ENCODE data around the gene MDFIC.

MDFIC gene

GRCh38 chr7:114956702-114957101, 34.8 kb downstream of the MDFIC start:
- no peak for DNase-seq

DNA sequence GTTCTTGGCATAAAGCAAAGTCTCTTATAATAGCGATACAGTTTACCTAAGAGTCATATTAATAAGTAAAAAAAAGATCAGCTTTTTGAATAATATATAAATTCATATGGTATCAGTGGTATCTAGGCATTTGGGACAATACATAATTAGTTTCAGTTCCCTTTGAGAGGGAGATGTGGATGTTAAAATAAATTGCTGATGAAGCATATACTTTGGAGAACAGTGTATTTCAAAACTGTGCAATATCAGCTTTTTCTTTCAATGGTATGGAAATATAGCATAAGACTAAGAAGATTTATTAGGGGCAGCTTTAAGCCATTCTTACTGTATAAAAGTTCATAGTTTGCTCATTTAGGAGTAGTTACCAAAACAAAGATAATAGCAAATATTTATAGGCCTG, 35.5 kb downstream of the MDFIC start:
- DNase-seq, result no peak

GRCh38 chr7:114959931-114960330, 38.0 kb downstream of the MDFIC start:
- no peak for DNase-seq

DNA sequence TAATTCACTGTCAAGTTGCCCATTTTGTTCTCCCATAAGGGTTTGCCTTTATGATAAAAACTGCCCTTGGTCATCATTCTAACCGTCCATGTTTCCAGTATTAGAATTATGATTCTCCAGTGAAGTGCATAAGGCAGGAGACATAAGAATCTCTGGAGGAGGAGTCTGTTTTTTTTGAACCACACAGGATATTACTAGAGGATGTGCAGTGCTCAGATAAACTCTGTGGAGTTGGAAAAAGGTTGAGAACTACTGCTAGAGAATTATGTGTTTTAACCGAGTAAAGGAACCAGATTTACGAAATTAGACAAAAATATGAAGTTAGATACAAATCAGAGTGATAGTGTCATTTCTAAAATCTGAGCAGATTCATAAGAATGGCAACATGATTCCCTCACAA, 40.5 kb downstream of the MDFIC start:
- no peak for DNase-seq

DNA sequence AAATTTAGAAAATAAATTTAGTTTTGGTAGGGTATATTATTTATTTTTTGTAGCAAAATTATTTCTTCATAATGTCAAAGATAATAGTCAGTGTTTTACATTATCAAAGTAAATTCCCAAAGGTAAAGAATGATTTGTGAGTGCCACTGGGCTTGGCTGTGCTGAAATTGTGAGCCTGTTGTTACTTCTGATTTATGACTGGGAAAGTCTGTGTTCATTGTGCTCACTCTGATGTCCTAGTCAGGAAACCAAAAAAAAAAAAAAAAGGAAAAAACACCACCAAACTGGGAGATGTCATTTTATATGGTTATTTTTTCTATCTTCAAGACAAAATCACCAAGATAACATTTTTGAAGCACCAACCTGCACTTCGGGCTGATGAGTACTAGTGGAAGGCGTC, 44.3 kb downstream of the MDFIC start:
- no peak for DNase-seq

- DNase-seq, result no peak
Observed at GRCh38 chr7:114969096-114969495, 47.2 kb downstream of the MDFIC start.

DNA sequence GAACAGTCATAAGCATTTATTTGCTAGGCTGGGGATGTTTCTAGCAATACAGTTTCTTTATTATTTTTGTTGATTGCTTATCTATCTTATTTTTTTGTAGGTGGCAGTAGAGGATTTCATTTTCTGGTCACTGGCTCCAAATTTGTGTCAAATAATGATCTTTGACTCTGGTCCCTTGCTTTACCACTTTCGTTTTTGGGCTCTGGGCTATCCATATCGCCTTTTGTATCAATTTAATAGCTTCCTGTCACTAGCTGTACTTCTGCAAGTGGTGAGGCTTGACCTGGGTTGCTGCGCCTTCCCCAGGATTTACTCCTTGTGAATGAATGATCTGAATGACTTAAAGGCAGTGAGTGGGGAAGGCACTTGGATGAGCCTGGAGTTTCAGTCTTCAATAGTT, 48.4 kb downstream of the MDFIC start:
- DNase-seq, result no peak

DNA sequence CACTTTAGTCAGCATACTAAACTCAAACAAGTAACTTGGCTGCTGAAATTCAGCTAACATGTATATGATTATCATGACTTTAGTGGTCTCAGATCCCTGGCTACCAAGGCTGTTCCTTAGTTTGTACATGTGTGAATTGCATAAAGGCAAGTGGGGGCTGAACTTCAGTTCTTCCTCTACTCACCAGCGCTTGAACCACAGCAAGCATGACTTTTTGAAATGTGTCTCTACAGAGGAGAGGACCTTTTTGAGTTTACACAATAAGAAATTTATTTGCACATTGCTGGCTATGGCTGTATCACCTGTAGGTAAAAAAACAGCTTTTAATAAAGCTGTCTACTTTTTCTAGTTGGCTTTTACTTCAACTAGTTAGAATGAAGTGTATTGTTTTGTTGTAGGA, 48.8 kb downstream of the MDFIC start:
- no peak for DNase-seq

- DNase-seq, result no peak
Observed at GRCh38 chr7:114972567-114972966, 50.7 kb downstream of the MDFIC start.

- peak; percentile 32 for DNase-seq
Observed at GRCh38 chr7:114973147-114973546, 51.3 kb downstream of the MDFIC start.

- no peak for DNase-seq
Observed at GRCh38 chr7:114975401-114975800, 53.5 kb downstream of the MDFIC start.

- DNase-seq, result peak; percentile 66
Observed at GRCh38 chr7:114976666-114977065, 54.8 kb downstream of the MDFIC start.

DNA sequence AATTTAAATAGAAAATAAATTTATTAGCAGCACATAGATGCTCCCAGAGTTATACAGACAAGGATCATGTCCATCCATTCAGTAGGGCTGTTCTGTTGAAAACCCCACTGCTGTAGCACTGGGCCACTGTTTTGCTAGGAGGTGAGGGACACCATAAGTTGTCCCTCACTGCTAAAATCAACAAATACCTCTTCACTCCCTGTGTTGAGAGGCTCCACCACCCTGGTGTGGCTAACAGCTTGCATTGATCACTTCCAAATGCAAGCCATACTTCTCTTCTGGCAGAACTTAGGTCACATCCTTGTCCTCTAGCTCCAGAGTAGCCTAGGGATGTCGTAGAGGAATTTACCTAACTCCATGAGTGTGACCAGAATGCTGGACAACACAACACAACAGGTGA, 55.4 kb downstream of the MDFIC start:
- DNase-seq, result no peak

DNA sequence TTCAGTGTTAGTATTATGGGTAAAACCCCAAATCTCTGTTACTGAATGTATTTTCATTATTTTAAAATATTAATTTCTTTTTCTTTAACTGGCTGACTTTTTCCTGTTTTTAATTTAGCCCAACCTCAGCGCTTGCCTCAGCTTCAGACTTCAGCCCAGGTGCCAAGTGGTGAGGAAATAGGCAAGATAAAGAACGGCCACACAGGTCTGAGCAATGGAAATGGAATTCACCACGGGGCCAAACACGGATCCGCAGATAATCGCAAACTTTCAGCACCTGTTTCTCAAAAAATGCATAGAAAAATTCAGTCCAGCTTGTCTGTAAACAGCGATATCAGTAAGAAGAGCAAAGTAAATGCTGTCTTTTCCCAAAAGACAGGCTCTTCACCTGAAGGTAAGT, 57.5 kb downstream of the MDFIC start:
- DNase-seq, result no peak

DNA sequence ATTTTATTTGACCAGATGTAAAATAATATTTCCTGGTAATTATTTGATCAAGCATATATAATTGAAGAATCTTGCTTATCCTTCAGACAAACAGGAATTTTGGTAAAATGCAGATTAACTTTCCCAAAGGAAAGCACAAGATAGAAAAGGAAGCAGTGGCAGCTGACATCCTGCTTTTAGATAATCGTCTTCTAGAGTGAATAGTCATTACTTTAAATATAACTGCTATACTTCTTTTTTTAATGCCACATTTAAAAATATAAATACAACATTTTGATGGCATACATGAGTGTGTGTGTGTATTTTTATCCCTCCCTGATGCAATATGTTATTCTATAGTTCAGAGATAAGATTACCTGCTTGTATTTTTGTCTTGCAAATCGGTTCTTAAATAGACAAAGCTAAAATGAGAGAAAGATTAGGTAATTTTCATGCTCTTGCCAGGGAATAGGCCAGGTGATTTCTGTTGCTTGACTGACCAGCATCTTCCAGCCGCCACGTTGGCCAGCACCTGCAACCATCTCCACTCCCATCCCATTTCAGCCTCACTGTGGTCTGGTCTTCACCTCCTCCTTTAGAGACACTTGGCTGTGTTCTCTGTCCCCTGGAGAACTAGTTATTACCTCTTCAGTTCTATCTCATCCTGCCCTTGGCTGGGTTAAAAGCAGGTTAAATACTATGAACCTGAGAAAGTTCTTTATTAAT, 58.1 kb downstream of the MDFIC start:
- DNase-seq, result no peak

DNA sequence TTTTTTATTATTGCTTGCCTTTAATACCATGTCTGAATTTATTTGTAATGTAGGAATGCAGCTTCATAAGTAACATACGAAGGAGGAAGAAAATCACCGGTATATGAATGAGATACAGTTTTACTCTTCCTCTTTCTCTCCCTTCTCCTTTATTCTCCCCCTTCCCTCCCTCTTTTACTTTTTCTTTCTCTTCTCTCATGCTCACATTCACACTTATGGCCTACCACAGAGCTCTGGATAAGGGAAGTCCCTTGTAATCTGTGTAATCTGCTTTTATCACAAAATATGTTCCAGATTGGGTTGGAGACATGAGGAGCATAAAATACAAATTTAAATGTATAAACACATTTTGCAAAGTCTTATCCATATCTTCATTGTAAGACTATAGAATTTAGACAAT, 59.4 kb downstream of the MDFIC start:
- no peak for DNase-seq

GRCh38 chr7:114985116-114985715, 63.3 kb downstream of the MDFIC start:
- no peak for DNase-seq

DNA sequence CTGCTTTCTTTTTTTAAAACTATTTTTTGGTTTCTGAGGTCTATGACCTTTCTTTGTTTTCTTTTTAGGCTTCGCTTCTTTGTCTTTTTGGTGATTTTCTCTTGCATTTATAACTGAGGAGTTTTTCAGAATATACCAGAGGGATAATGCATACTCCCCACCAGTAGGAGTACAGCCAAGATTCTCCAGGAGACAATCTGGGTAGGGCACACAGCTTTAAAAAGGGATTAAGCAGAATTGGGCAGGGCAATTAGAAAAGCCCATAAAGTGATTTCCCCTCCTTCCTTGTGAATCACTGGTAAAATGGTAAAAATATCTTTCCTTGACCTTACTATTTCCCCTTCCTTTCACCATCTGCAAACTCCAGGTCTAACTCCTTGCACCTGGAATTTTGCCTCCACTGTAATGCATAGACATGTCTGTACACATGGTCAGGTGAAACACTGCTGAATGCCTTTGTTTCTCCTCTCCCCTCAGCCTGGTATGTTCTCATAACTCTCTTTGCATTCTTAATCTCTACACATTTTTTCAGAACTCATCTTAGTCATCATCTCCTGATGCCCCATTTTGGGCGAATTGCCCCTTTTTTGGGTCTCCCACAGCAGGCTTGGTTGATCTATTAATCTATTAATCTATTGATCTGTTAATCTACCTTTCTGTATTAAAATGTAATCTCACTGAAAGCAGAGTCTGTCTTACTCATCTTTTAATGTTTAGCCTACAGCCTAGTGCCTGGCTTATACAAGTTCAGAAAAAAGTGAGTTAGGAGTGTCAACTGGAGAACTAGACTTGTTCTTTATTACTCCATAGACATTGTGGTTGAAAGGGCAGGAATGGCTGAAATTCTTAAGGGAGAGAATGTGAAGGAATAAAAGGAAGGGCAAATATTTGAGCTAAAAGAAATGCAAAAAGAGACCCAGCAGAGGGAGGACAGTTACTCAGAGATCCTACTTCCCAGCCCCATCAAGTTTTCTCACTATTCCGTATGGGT, 64.6 kb downstream of the MDFIC start:
- no peak for DNase-seq

GRCh38 chr7:114988026-114988425, 66.1 kb downstream of the MDFIC start:
- no peak for DNase-seq

- peak; percentile 59 for DNase-seq
Observed at GRCh38 chr7:114988755-114989375, 67.0 kb downstream of the MDFIC start.

DNA sequence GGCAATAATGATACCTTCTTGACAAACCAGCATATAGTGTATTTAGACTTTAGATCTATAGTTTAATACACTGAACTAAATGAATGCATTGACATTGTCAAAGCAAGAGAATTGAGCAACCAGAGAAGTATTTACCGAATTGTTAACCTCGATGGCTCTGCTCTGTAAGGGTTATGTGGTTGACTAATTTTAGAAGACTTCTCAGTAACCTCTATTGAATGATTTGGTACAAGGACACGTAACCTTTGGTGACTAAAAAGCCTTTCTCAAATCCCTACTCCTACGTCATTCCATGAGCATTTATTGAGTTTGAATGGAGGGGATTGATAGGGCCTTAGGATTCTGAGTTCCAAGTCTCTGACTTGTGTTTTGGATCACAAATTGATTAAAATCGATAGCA, 67.6 kb downstream of the MDFIC start:
- DNase-seq, result peak; percentile 28

- DNase-seq, result no peak
Observed at GRCh38 chr7:114997487-114998404, 75.9 kb downstream of the MDFIC start.
